ENCODE data around the gene MARCHF11.

The MARCHF11 gene

DNA sequence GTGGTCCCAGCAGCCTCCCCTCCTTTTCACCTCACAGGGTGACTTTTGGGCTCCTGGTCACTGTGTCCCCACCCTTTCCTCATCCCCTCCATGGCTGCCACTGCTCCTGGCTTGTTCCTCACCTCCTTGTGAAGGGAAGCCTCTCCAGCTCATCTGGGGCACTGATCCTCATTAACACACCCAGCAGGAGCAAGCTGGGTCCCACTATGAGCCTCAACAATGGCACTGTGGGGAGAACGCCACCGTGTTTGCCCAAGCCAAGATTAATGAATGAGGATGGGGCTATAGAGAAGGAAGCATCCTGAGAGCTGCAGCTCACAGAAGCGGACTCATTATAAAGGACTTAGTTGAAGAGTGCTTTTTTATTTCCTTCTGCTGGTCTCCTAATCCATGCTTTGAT is 118.4 kb downstream of the MARCHF11 start:
- Histone ChIP-seq H3K4me3 (ENCODE audit: insufficient read length, low read depth) (no peak overlapping the region), H3K9me3 (ENCODE audit: insufficient read depth, low read length) (no peaks in the 10 kb centered on the region), H3K4me1 (ENCODE audit: insufficient read depth, insufficient read length) (no peaks in the 10 kb centered on the region), H3K36me3 (ENCODE audit: insufficient read depth, insufficient read length, low read length) (no peaks in the 10 kb centered on the region), H3K9ac (ENCODE audit: insufficient read length, low read depth) (no peak overlapping the region), H3K27me3 (ENCODE audit: insufficient read depth, insufficient read length) (no peaks in the 10 kb centered on the region)
- DNase-seq (ENCODE audit: low read depth, low spot score): no peak
- TF ChIP-seq ZNF274 (IDR thresholded peaks at IDR 0.05; ENCODE audit: low read depth, low read length): no peak
- no peak for TF ChIP-seq SUZ12 (IDR thresholded peaks at IDR 0.05; ENCODE audit: extremely low read depth, insufficient read depth, insufficient read length)
- TF ChIP-seq YY1 (IDR thresholded peaks at IDR 0.05; ENCODE audit: insufficient read depth, insufficient read length): no peak

DNA sequence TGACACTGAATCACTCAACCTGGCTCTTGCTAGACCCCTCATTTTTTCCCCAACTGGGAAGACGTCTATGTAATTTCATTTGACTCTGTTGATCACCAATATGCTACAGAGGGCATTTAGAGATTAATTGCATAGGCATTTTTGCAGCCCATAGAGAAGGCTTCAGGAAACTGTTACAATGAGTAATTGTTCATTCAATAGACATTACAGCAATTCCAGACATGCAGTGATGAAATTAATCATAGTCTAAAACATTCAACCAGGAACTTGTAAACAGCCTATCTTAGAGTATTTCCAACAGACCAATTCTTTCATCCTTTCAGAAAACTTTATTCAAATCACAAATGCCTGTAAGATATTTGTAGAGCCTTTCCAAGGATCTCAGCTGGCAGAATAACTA is 122.3 kb downstream of the MARCHF11 start:
- Histone ChIP-seq H3K9ac (ENCODE audit: insufficient read length, low read depth) (no peak overlapping the region), H3K27me3 (ENCODE audit: insufficient read depth, insufficient read length) (no peaks in the 10 kb centered on the region), H3K4me3 (ENCODE audit: insufficient read length, low read depth) (no peak overlapping the region), H3K4me1 (ENCODE audit: insufficient read depth, insufficient read length) (no peaks in the 10 kb centered on the region), H3K9me3 (ENCODE audit: insufficient read depth, low read length) (no peaks in the 10 kb centered on the region), H3K36me3 (ENCODE audit: insufficient read depth, insufficient read length, low read length) (no peaks in the 10 kb centered on the region)
- no peak for DNase-seq (ENCODE audit: low read depth, low spot score)
- TF ChIP-seq SUZ12 (IDR thresholded peaks at IDR 0.05; ENCODE audit: extremely low read depth, insufficient read depth, insufficient read length): no peak
- no peak for TF ChIP-seq ZNF274 (IDR thresholded peaks at IDR 0.05; ENCODE audit: low read depth, low read length)
- no peak for TF ChIP-seq YY1 (IDR thresholded peaks at IDR 0.05; ENCODE audit: insufficient read depth, insufficient read length)

DNA sequence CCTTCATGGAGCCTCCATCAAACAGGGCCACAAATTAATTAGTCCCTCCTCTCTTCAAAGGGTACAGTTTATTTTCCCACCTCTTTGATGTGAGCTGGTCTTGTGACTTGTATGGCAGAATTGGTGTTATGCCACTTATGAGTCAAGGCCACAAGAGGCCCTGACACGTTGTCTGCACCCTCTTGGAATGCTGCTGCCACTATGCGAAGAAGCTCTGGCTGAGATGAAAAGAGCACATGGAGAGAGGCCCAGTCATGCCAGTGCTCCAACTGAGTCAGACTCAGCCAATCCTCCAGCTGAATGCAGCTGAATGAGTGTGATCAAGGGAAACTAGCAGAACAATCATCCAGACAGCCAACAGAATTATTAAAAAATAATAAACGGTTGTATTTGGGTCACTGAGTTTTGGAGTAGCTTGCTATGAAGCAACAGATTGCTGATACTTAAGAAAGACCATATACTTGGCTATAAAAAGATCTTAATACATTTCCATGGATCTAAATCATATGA is 128.3 kb downstream of the MARCHF11 start:
- H3K4me1 ChIP-seq (ENCODE audit: insufficient read depth, insufficient read length): no peaks in the 10 kb centered on the region
- H3K27me3 ChIP-seq (ENCODE audit: insufficient read depth, insufficient read length): no peaks in the 10 kb centered on the region
- DNase-seq (ENCODE audit: low read depth, low spot score): no peak
- TF ChIP-seq SUZ12 (IDR thresholded peaks at IDR 0.05; ENCODE audit: extremely low read depth, insufficient read depth, insufficient read length): no peak
- no peak for TF ChIP-seq YY1 (IDR thresholded peaks at IDR 0.05; ENCODE audit: insufficient read depth, insufficient read length)
- H3K4me3 ChIP-seq (ENCODE audit: insufficient read length, low read depth): no peak overlapping the region
- no peak overlapping the region for H3K9ac ChIP-seq (ENCODE audit: insufficient read length, low read depth)
- no peaks in the 10 kb centered on the region for H3K9me3 ChIP-seq (ENCODE audit: insufficient read depth, low read length)
- H3K36me3 ChIP-seq (ENCODE audit: insufficient read depth, insufficient read length, low read length): no peaks in the 10 kb centered on the region

DNA sequence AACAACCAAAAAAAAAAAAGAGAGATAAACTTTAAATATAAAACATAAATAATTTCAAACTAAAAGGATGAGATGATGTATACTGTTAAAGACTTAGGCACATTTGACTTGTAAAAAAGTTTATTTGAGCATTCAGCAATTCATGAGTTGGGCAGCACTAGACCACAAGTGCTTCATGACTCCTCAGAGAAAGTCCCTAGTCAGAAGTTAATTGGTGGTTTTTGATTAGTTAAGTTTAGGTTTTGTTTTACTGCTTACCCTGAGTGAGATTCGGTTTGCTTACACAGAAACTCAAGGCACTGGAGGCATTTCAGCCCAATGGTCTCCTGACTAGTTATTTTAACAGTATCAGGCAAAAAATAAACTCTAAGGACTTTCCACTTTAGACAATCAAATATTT is 129.2 kb downstream of the MARCHF11 start:
- H3K9ac ChIP-seq (ENCODE audit: insufficient read length, low read depth): no peak overlapping the region
- TF ChIP-seq YY1 (IDR thresholded peaks at IDR 0.05; ENCODE audit: insufficient read depth, insufficient read length): no peak
- TF ChIP-seq ZNF274 (IDR thresholded peaks at IDR 0.05; ENCODE audit: low read depth, low read length): no peak
- no peak for TF ChIP-seq SUZ12 (IDR thresholded peaks at IDR 0.05; ENCODE audit: extremely low read depth, insufficient read depth, insufficient read length)
- H3K27me3 ChIP-seq (ENCODE audit: insufficient read depth, insufficient read length): no peaks in the 10 kb centered on the region
- H3K4me3 ChIP-seq (ENCODE audit: insufficient read length, low read depth): no peak overlapping the region
- no peaks in the 10 kb centered on the region for H3K36me3 ChIP-seq (ENCODE audit: insufficient read depth, insufficient read length, low read length)
- no peak for DNase-seq (ENCODE audit: low read depth, low spot score)
- H3K9me3 ChIP-seq (ENCODE audit: insufficient read depth, low read length): no peaks in the 10 kb centered on the region
- no peaks in the 10 kb centered on the region for H3K4me1 ChIP-seq (ENCODE audit: insufficient read depth, insufficient read length)

DNA sequence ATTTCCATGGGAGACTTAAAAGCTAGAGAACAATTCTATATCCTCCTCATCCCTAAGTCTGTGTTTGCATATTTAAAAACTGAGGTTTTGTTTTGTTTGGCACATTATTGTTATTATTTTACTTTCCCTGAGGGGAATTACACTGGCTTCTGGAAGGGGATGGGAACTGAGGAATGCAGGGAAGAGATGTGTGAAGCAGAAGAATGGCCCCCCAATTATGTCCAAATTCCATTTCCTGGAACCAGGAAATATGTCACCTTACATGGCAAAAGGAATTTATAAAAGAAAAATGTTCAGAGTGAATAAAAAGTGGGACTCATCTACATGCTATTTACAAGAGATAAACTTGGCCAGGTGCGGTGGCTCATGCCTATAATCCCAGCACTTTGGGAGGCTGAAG is 129.8 kb downstream of the MARCHF11 start:
- TF ChIP-seq YY1 (IDR thresholded peaks at IDR 0.05; ENCODE audit: insufficient read depth, insufficient read length) (no peak), SUZ12 (IDR thresholded peaks at IDR 0.05; ENCODE audit: extremely low read depth, insufficient read depth, insufficient read length) (no peak), ZNF274 (IDR thresholded peaks at IDR 0.05; ENCODE audit: low read depth, low read length) (no peak)
- H3K9me3 ChIP-seq (ENCODE audit: insufficient read depth, low read length): no peaks in the 10 kb centered on the region
- no peak overlapping the region for H3K4me3 ChIP-seq (ENCODE audit: insufficient read length, low read depth)
- no peaks in the 10 kb centered on the region for H3K4me1 ChIP-seq (ENCODE audit: insufficient read depth, insufficient read length)
- no peaks in the 10 kb centered on the region for H3K27me3 ChIP-seq (ENCODE audit: insufficient read depth, insufficient read length)
- no peak overlapping the region for H3K9ac ChIP-seq (ENCODE audit: insufficient read length, low read depth)
- DNase-seq (ENCODE audit: low read depth, low spot score): no peak
- H3K36me3 ChIP-seq (ENCODE audit: insufficient read depth, insufficient read length, low read length): no peaks in the 10 kb centered on the region

DNA sequence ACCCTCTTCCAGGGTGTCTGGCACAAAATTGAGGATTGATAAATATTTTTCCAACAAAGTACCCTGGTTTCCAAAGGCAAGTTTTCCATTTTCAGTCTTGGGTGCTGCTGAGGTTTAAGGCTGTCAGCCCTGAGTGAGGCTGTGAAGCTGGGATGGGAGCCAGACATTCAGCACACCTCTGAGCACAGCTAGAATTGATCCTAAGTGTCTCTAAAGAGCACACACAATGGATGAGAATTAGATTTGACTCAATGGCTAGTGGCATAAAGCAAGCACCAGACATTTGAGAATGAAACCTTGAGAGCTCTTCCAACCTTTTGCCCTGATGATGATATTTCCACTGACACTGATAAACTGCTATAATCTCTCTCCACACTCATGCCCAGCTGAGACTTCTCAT is 131.5 kb downstream of the MARCHF11 start:
- no peak for TF ChIP-seq YY1 (IDR thresholded peaks at IDR 0.05; ENCODE audit: insufficient read depth, insufficient read length)
- TF ChIP-seq ZNF274 (IDR thresholded peaks at IDR 0.05; ENCODE audit: low read depth, low read length): no peak
- TF ChIP-seq SUZ12 (IDR thresholded peaks at IDR 0.05; ENCODE audit: extremely low read depth, insufficient read depth, insufficient read length): no peak
- H3K9me3 ChIP-seq (ENCODE audit: insufficient read depth, low read length): no peaks in the 10 kb centered on the region
- no peak overlapping the region for H3K4me3 ChIP-seq (ENCODE audit: insufficient read length, low read depth)
- H3K27me3 ChIP-seq (ENCODE audit: insufficient read depth, insufficient read length): no peaks in the 10 kb centered on the region
- no peaks in the 10 kb centered on the region for H3K36me3 ChIP-seq (ENCODE audit: insufficient read depth, insufficient read length, low read length)
- DNase-seq (ENCODE audit: low read depth, low spot score): no peak
- H3K4me1 ChIP-seq (ENCODE audit: insufficient read depth, insufficient read length): no peaks in the 10 kb centered on the region
- no peak overlapping the region for H3K9ac ChIP-seq (ENCODE audit: insufficient read length, low read depth)

DNA sequence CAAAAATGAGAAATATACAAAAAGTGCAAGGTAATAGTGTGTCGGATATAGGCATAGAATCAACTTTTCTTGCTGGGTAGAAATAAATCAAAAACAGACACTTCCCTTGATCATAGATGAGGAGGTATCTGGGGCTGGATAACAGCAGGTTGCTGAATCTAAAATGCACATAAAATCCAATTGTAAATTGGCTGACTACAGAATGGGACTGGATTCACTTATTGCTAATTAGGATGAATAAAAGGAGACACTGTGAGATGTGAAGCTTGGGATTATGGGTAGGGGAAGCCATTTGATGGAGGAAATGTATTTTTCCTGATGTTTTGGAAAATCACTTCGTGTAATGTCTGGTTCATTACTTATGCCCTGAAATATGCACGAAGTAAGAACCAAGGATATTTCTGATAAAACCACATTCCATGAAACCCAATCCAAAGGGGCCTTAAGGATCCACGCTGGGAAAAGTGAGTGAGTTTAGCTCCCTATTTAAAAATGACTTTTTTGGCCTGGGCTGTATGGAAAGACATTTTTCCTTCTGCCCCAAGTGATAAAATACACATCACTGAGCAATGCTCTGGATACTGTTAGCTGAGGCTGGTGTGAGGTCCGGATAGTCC is 136.1 kb downstream of the MARCHF11 start:
- H3K9ac ChIP-seq (ENCODE audit: insufficient read length, low read depth): no peak overlapping the region
- H3K27me3 ChIP-seq (ENCODE audit: insufficient read depth, insufficient read length): no peaks in the 10 kb centered on the region
- H3K4me1 ChIP-seq (ENCODE audit: insufficient read depth, insufficient read length): no peaks in the 10 kb centered on the region
- DNase-seq (ENCODE audit: low read depth, low spot score): no peak
- TF ChIP-seq SUZ12 (IDR thresholded peaks at IDR 0.05; ENCODE audit: extremely low read depth, insufficient read depth, insufficient read length) (no peak), YY1 (IDR thresholded peaks at IDR 0.05; ENCODE audit: insufficient read depth, insufficient read length) (no peak), ZNF274 (IDR thresholded peaks at IDR 0.05; ENCODE audit: low read depth, low read length) (no peak)
- H3K36me3 ChIP-seq (ENCODE audit: insufficient read depth, insufficient read length, low read length): no peaks in the 10 kb centered on the region
- no peaks in the 10 kb centered on the region for H3K9me3 ChIP-seq (ENCODE audit: insufficient read depth, low read length)
- H3K4me3 ChIP-seq (ENCODE audit: insufficient read length, low read depth): no peak overlapping the region
